Peyer's patch (tissue), 4 donors: ENCODE measurements around the gene WDR75.
"Not testable (repeated sequence)": the region's sequence is repeated elsewhere in the genome, so short reads cannot be mapped to it uniquely, and the experiment has no call there.

ENCODE experiments used
- POLR2A ChIP-seq, 2 donors: fragments of 450-650 bp; IDR thresholded peaks; one replicate each; pipeline ENCODE4 v1.5.1; 2017; ENCODE audit warnings: antibody characterized with exemption in 2 of 2, mild to moderate bottlenecking in 2 of 2, moderate library complexity in 2 of 2
- TF ChIP-seq, protein P1 (sequence below), 6 experiments: fragments of 450-650 bp in 4 of 6; fragments of 200-600 bp in 2 of 6; sonication (generic) in 1 of 6; IDR thresholded peaks; one replicate each; pipeline ENCODE4 v1.5.1; 2017 to 2019; ENCODE audit warnings: antibody characterized with exemption in 6 of 6, mild to moderate bottlenecking in 3 of 6, moderate library complexity in 1 of 6

DNA sequence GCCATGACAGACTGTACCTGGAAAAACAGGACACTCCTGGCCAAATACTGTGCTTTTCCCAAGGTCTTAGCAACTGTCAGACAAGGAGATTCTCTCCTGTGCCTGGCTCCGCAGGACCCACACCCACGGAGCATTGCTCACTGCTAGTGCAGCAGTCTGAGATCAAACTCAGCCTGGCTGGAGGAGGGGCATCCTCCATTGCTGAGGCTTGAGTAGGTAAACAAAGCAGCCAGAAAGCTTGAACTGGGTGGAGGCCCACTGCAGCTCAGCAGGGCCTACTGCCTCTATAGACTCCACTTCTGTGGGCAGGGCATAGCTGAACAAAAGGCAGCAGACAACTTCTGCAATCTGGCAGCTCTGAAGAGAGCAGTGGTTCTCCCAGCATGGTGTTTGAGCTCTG is 10.8 kb upstream of the WDR75 start:
- TF ChIP-seq, protein P1, sequence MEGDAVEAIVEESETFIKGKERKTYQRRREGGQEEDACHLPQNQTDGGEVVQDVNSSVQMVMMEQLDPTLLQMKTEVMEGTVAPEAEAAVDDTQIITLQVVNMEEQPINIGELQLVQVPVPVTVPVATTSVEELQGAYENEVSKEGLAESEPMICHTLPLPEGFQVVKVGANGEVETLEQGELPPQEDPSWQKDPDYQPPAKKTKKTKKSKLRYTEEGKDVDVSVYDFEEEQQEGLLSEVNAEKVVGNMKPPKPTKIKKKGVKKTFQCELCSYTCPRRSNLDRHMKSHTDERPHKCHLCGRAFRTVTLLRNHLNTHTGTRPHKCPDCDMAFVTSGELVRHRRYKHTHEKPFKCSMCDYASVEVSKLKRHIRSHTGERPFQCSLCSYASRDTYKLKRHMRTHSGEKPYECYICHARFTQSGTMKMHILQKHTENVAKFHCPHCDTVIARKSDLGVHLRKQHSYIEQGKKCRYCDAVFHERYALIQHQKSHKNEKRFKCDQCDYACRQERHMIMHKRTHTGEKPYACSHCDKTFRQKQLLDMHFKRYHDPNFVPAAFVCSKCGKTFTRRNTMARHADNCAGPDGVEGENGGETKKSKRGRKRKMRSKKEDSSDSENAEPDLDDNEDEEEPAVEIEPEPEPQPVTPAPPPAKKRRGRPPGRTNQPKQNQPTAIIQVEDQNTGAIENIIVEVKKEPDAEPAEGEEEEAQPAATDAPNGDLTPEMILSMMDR (IDR thresholded peaks at IDR 0.05), result not testable (repeated sequence)
- TF ChIP-seq POLR2A (IDR thresholded peaks at IDR 0.05), result not testable (repeated sequence)
